ENCODE results near the gene MBOAT2. TPM values are rescaled to one million over a fixed set of nuclear protein-coding genes. Genes with fewer than 3 reads are reported as not detected.

Gene MBOAT2
- total and polyA plus RNA-seq, 2 of the 13 experiments (the other 11 are each of a cell fraction or from before 2014, with no cell fraction given): 0.11 to 0.36 TPM

GRCh38 chr2:9001778-9002177 is 1.7 kb downstream of the MBOAT2 start:
- in situ Hi-C loops (cut with HindIII; ENCODE audit: extremely low pct_ligation_motif_present, low pct_unique_long_range_greater_than_20kb): no loop called here
- ChIA-PET CTCF (ENCODE audit: low intra/inter-chr PET ratio, low total read pairs) (no interaction called here), POLR2A (no interaction called here)
- WGBS (ENCODE audit: low lambda C conversion rate): 70% methylated on average over 8 of the region's 8 CpGs
- TF ChIP-seq ZNF777 (CRISPR knock-in tag; IDR thresholded peaks at IDR 0.05) (no peak), ZNF784 (CRISPR knock-in tag; IDR thresholded peaks at IDR 0.05; ENCODE audit: borderline replicate concordance) (no peak), HNF1A (IDR thresholded peaks at IDR 0.05; ENCODE audit: low read depth) (no peak), HNF1A (CRISPR knock-in tag; IDR thresholded peaks at IDR 0.05; ENCODE audit: borderline replicate concordance) (no peak), PRMT3 (CRISPR knock-in tag; IDR thresholded peaks at IDR 0.05; ENCODE audit: borderline replicate concordance, low read depth) (no peak), NR2F1 (CRISPR knock-in tag; IDR thresholded peaks at IDR 0.05) (no peak)
- ATAC-seq (no peak), DNase-seq (ENCODE audit: low spot score) (no peak), FAIRE-seq (no peak)
- H3K4me3 ChIP-seq (replicated peaks in 1 of 3; ENCODE audit: insufficient read depth in 1 of 3, low read depth in 2 of 3, low read length in 3 of 3): no peak overlapping the region
- no peaks in the 10 kb centered on the region for H3K36me3 ChIP-seq (replicated peaks in 1 of 2; ENCODE audit: control insufficient read depth in 1 of 2, insufficient read depth in 2 of 2, low read length in 2 of 2)
- H3K27me3 ChIP-seq (ENCODE audit: control insufficient read depth in 1 of 2, insufficient read depth in 2 of 2, low read length in 2 of 2): peaks cover 0 to 44% of the 10 kb centered on the region in 2 experiments; a peak in 4 of 5 replicates
- no peak overlapping the region for H3K9ac ChIP-seq (ENCODE audit: insufficient read depth, low read depth, low read length)
- H3K79me2 ChIP-seq (ENCODE audit: insufficient read depth, low read length): no peaks in the 10 kb centered on the region
- H4K20me1 ChIP-seq (ENCODE audit: insufficient read depth, low read length): no peaks in the 10 kb centered on the region
- intact Hi-C loops (cut with micrococcal nuclease; ENCODE audit: unreplicated experiment): no loop called here
- H2AFZ ChIP-seq (ENCODE audit: low read length): no peak overlapping the region
- H3K4me2 ChIP-seq (ENCODE audit: low read depth, low read length): no peak overlapping the region
- H3K9me3 ChIP-seq (ENCODE audit: low read length): no peaks in the 10 kb centered on the region
- H3K4me1 ChIP-seq (ENCODE audit: insufficient read depth, low read length): no peaks in the 10 kb centered on the region
- no peak overlapping the region for H3K27ac ChIP-seq (ENCODE audit: extremely low read length, insufficient read depth, low read length)
- BruUV-seq (replicated peaks): no TSS peak

Measured in HepG2 (cell line).